Measurements from ENCODE around the gene KCNIP4. TPM values are rescaled to one million over a fixed set of nuclear protein-coding genes. Genes with fewer than 3 reads are reported as not detected.

KCNIP4 gene
- total RNA-seq, 1 donor from 2014 or later = not detected

DNA sequence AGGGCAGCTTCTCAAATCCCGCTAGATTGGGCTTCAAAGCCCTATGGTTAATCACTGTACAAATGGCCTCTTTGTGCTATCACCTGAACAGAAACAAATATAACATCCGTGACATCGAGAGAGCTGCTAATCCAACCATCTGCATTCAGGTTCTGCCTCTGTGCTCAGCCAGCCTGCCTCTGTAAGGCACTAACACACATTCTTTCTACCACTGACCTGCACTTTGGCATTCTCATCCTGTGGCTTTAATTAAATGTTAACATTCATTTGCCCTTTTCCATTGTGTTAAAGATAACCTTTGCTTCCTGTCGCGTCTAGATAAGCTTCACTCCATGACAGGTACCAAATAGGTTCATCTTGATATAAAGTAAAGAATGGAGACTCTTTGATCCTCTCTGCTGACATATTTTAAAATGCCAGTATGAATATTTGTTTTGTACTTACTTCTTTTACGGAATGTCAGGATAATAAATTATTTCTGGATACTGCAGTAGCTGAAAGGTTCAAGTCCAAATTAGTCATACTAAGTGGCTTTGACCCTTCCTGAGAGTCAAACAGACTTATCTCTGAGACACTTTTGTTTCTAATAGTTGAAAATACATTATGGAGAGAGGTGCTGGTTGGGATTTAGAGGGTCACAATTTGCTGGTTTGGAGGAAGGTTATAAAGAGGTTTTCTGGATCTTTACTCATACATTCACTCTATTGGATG is 742.6 kb downstream of the KCNIP4 start:
- no peak for DNase-seq (ENCODE audit: low spot score)
- intact Hi-C loops (cut with micrococcal nuclease) = no loop called here
- H3K27me3 Mint-ChIP-seq (ENCODE audit: insufficient read depth) = no peaks in the 10 kb centered on the region
- no peak overlapping the region for H3K27ac Mint-ChIP-seq
- peaks cover 11% of the 10 kb centered on the region for H3K9me3 Mint-ChIP-seq
- H3K4me1 Mint-ChIP-seq (ENCODE audit: low read depth) = no peaks in the 10 kb centered on the region
- H3K36me3 Mint-ChIP-seq (ENCODE audit: low read depth) = no peaks in the 10 kb centered on the region
- no peak overlapping the region for H3K4me3 Mint-ChIP-seq

DNA sequence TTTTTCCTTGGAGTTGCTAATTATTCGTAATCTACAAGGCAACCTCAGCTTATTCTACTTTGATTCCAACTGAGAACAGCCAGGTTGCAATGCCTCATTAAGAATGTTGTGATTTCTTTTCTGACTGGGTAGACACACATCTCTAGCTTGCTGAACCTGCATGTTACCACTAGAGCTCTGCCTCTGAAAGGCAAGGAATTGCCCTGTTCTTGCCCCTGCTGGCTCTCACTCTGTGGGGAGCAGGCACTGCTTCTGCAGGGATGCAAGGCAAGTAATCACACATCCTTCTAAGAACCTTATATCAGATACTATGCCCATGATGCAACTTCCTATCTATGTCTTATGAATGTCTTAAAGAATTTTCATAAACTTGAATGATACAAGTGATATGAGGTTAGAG is 745.2 kb downstream of the KCNIP4 start:
- intact Hi-C loops (cut with micrococcal nuclease) = no loop called here
- Mint-ChIP-seq H3K4me3 (no peak overlapping the region), H3K9me3 (peaks cover 14% of the 10 kb centered on the region), H3K27me3 (ENCODE audit: insufficient read depth) (no peaks in the 10 kb centered on the region), H3K4me1 (ENCODE audit: low read depth) (no peaks in the 10 kb centered on the region), H3K36me3 (ENCODE audit: low read depth) (no peaks in the 10 kb centered on the region), H3K27ac (no peak overlapping the region)
- DNase-seq (ENCODE audit: low spot score) = no peak

DNA sequence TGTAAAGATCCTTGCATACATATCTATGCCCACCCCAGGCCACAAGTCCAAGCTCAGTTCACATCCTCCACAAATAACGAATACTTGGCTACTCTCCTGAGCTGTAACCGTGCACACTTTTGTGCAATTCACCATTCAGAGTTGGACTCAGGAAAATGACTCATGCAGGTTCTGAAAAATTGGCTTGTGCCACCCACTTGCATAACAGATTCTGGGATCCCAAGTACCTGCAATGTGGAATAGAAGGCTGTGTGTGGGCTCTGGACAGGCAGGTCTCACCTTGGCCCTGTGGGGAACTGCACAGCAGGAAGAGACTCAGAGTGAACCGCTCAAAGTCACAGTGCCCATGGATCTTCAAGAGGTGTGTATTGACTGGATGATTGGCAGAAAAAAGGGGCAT is 745.6 kb downstream of the KCNIP4 start:
- intact Hi-C loops (cut with micrococcal nuclease) = no loop called here
- Mint-ChIP-seq H3K4me1 (ENCODE audit: low read depth) (no peaks in the 10 kb centered on the region), H3K27me3 (ENCODE audit: insufficient read depth) (no peaks in the 10 kb centered on the region), H3K9me3 (peaks cover 14% of the 10 kb centered on the region), H3K36me3 (ENCODE audit: low read depth) (no peaks in the 10 kb centered on the region), H3K27ac (no peak overlapping the region), H3K4me3 (no peak overlapping the region)
- no peak for DNase-seq (ENCODE audit: low spot score)

DNA sequence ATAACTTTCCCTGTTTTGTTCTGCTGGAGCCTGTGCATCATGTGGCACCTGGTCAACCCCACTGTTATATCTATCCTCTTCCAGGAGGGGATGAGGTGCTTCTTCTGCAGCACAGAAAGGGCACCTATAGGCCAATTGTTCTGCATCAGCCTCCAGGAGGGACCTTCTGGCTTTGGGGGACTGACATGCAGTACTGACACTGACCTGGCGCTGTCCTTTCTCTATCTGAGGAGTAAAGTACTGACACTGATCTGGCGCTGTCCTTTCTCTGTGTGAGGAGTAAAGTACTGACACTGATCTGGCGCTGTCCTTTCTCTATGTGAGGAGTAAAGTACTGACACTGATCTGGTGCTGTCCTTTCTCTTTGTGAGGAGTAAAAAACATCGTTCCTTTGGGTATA is 749.9 kb downstream of the KCNIP4 start:
- H3K27ac Mint-ChIP-seq = no peak overlapping the region
- DNase-seq (ENCODE audit: low spot score) = no peak
- intact Hi-C loops (cut with micrococcal nuclease) = no loop called here
- peaks cover 14% of the 10 kb centered on the region for H3K9me3 Mint-ChIP-seq
- no peaks in the 10 kb centered on the region for H3K27me3 Mint-ChIP-seq (ENCODE audit: insufficient read depth)
- H3K4me3 Mint-ChIP-seq = no peak overlapping the region
- no peaks in the 10 kb centered on the region for H3K4me1 Mint-ChIP-seq (ENCODE audit: low read depth)
- H3K36me3 Mint-ChIP-seq (ENCODE audit: low read depth) = no peaks in the 10 kb centered on the region

DNA sequence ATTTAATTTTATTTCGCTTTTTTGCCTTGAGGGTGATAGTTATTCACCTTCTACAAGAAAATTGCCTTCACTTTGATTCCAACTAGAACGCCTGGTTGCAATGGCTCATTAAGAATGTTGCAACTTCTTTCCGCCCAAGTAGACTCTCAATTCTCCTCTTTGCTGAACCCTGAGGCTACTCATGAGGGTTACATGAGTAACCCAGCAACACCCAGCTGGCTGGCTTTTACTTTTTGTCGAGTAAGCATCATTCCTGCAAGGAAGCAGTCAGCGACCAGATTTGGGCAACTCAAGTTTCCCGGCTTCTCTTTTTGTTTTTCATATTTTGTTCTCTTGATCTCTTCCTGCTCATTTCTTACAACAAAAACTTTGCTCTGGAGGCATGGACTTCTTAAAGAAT is 752.9 kb downstream of the KCNIP4 start:
- Mint-ChIP-seq H3K4me3 (no peak overlapping the region), H3K9me3 (peaks cover 3% of the 10 kb centered on the region), H3K27me3 (ENCODE audit: insufficient read depth) (no peaks in the 10 kb centered on the region), H3K36me3 (ENCODE audit: low read depth) (no peaks in the 10 kb centered on the region), H3K27ac (no peak overlapping the region), H3K4me1 (ENCODE audit: low read depth) (no peaks in the 10 kb centered on the region)
- intact Hi-C loops (cut with micrococcal nuclease) = no loop called here
- DNase-seq (ENCODE audit: low spot score) = no peak

DNA sequence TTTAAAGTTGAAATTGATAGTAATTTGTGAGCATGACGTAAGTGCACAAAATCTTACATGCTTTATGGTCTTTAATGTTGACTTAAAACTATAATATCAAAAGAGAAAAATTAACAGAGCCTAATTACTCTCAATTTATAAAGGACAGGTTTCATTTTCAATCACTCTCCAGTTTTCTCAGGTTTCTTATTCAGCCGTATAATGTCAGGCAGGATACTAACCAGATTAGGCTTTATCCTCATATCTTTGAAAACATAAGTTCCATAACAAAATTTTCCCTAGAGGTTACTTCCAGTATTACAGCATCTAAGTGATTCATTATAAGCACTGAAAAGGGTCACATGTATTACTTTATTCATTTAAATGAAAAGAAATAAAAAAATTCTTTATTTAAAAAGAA is 756.2 kb downstream of the KCNIP4 start:
- intact Hi-C loops (cut with micrococcal nuclease) = no loop called here

DNA sequence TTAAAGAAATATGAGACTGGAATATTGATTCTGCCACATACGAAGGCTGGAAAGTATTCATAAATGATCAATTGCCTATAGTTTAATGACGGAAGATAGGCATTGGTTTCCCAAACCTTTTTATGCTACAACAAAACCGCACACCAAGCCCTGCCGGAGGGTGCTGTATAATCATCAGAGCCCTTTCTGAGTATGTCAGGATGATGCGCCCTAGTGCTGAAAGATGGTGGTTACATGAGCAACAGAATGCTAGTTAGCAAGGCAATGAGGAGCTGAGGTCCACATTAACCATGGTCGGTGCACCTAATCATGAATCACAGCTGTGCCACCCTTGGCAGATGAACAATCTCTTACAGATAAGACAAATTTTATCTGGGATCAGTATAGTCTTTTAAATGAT is 757.3 kb downstream of the KCNIP4 start:
- no peaks in the 10 kb centered on the region for H3K36me3 Mint-ChIP-seq (ENCODE audit: low read depth)
- no peak for DNase-seq (ENCODE audit: low spot score)
- H3K4me3 Mint-ChIP-seq = no peak overlapping the region
- H3K27me3 Mint-ChIP-seq (ENCODE audit: insufficient read depth) = no peaks in the 10 kb centered on the region
- no peak overlapping the region for H3K27ac Mint-ChIP-seq
- no peaks in the 10 kb centered on the region for H3K4me1 Mint-ChIP-seq (ENCODE audit: low read depth)
- intact Hi-C loops (cut with micrococcal nuclease) = no loop called here
- H3K9me3 Mint-ChIP-seq = no peaks in the 10 kb centered on the region

More for the DNA sequence above, 756.2 kb downstream of the KCNIP4 start:
- H3K4me3 Mint-ChIP-seq = no peak overlapping the region
- DNase-seq (ENCODE audit: low spot score) = no peak
- no peak overlapping the region for H3K27ac Mint-ChIP-seq
- H3K9me3 Mint-ChIP-seq = no peaks in the 10 kb centered on the region
- H3K36me3 Mint-ChIP-seq (ENCODE audit: low read depth) = no peaks in the 10 kb centered on the region
- H3K27me3 Mint-ChIP-seq (ENCODE audit: insufficient read depth) = no peaks in the 10 kb centered on the region
- H3K4me1 Mint-ChIP-seq (ENCODE audit: low read depth) = no peaks in the 10 kb centered on the region

DNA sequence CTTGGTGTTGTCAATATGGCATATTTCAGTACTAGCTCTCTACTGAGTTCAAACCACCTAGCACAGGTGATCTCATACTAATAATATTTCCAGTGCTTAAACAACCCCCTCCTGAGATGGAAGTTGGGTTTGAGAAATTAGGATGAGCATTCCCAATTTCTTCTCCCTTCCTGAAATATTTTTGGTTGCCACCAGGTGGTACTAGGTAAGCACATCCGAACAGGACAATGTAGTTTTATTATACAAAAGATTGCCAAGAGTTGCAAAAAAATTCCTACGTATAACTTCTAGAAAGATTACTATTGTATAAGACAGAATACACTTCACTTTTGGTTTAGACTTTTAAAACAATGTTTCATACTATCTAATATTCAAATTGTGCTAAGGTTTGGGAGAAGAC is 763.8 kb downstream of the KCNIP4 start:
- H3K4me3 Mint-ChIP-seq = no peak overlapping the region
- no peak overlapping the region for H3K27ac Mint-ChIP-seq
- H3K36me3 Mint-ChIP-seq (ENCODE audit: low read depth) = no peaks in the 10 kb centered on the region
- H3K27me3 Mint-ChIP-seq (ENCODE audit: insufficient read depth) = no peaks in the 10 kb centered on the region
- H3K9me3 Mint-ChIP-seq = no peaks in the 10 kb centered on the region
- no peak for DNase-seq (ENCODE audit: low spot score)
- H3K4me1 Mint-ChIP-seq (ENCODE audit: low read depth) = no peaks in the 10 kb centered on the region
- intact Hi-C loops (cut with micrococcal nuclease) = no loop called here

DNA sequence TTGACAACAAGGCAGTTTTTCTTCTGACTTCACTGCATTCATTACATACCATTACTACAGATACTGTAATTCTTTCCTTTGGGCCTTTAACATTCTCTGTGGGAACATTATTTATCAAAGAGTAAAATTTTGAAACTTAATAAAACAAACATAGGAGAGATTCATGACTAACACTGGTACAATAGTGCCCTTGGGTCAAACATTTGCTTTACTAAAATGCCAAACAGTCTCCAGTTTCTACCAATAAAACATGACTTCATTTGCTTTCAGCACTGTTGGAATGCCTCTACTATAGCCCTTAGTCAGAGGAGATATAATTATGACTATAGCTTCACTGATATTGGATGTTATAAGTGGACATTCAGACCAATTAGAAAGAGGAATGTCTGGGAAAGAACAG is 766.9 kb downstream of the KCNIP4 start:
- H3K4me3 Mint-ChIP-seq = no peak overlapping the region
- H3K36me3 Mint-ChIP-seq (ENCODE audit: low read depth) = no peaks in the 10 kb centered on the region
- intact Hi-C loops (cut with micrococcal nuclease) = no loop called here
- peaks cover 5% of the 10 kb centered on the region for H3K9me3 Mint-ChIP-seq
- DNase-seq (ENCODE audit: low spot score) = no peak
- no peaks in the 10 kb centered on the region for H3K27me3 Mint-ChIP-seq (ENCODE audit: insufficient read depth)
- H3K27ac Mint-ChIP-seq = no peak overlapping the region
- no peaks in the 10 kb centered on the region for H3K4me1 Mint-ChIP-seq (ENCODE audit: low read depth)

DNA sequence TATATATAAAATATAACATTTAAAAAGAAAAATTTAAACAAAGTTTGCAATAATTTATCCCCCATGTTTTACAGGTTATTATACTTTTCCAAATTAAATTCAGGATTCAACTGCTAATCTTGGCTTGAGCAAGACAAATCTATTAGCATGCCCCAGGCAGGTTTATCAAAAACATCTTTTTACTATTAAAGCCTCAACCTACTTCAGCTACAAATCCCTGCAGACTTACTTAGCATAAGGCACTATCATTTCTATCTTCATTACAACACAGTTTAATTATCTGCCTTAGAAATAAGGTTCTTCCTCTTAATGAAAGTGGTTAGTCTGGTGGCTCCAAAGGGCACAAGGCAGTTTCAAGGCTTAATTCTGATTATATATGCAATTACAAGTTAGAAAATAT is 770.7 kb downstream of the KCNIP4 start:
- Mint-ChIP-seq H3K9me3 (peaks cover 12% of the 10 kb centered on the region), H3K36me3 (ENCODE audit: low read depth) (no peaks in the 10 kb centered on the region), H3K4me3 (no peak overlapping the region), H3K27me3 (ENCODE audit: insufficient read depth) (no peaks in the 10 kb centered on the region), H3K27ac (no peak overlapping the region), H3K4me1 (ENCODE audit: low read depth) (no peaks in the 10 kb centered on the region)
- intact Hi-C loops (cut with micrococcal nuclease) = no loop called here
- no peak for DNase-seq (ENCODE audit: low spot score)

DNA sequence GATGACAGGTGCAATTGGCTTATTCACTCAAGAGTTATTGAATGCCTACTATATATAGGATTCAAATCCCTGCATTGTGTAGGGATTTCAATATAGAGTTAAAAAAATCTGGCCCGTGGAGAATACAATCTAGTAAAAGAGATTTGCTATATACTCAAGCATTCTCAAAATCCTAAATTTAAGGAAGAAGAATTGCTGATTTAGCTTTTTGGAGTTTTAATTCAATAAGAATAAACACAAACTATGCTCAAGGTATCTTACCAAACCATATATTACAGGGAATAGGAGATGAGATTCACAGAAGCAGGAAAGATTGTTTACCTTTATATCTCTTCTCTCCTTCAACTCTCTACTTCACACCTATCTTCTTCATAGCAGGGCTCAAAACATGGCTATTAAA is 771.5 kb downstream of the KCNIP4 start:
- intact Hi-C loops (cut with micrococcal nuclease) = no loop called here
- Mint-ChIP-seq H3K9me3 (peaks cover 12% of the 10 kb centered on the region), H3K36me3 (ENCODE audit: low read depth) (no peaks in the 10 kb centered on the region), H3K27me3 (ENCODE audit: insufficient read depth) (no peaks in the 10 kb centered on the region), H3K27ac (no peak overlapping the region), H3K4me3 (no peak overlapping the region), H3K4me1 (ENCODE audit: low read depth) (no peaks in the 10 kb centered on the region)
- no peak for DNase-seq (ENCODE audit: low spot score)

DNA sequence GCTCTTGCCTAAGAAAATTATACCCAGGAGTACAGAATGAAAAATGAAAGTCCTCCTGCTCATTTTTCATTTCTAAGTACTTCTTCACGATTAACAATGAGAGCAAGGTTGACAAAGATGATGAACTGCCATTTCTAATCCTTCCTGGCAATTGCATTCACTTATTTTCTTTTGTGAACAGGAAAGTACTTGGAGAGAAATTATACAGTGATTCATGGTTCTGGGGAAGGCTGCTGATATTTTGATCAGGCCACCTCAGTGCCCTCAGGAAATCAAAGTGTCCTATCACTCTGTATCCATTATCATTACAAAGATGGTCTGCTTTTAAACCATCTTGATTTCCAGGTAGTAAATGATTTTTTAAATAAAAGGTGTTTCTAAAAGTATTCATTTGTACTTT is 780.9 kb downstream of the KCNIP4 start:
- no peak overlapping the region for H3K27ac Mint-ChIP-seq
- no peak for DNase-seq (ENCODE audit: low spot score)
- H3K9me3 Mint-ChIP-seq = no peaks in the 10 kb centered on the region
- no peaks in the 10 kb centered on the region for H3K36me3 Mint-ChIP-seq (ENCODE audit: low read depth)
- no peak overlapping the region for H3K4me3 Mint-ChIP-seq
- intact Hi-C loops (cut with micrococcal nuclease) = no loop called here
- no peaks in the 10 kb centered on the region for H3K27me3 Mint-ChIP-seq (ENCODE audit: insufficient read depth)
- H3K4me1 Mint-ChIP-seq (ENCODE audit: low read depth) = no peaks in the 10 kb centered on the region

DNA sequence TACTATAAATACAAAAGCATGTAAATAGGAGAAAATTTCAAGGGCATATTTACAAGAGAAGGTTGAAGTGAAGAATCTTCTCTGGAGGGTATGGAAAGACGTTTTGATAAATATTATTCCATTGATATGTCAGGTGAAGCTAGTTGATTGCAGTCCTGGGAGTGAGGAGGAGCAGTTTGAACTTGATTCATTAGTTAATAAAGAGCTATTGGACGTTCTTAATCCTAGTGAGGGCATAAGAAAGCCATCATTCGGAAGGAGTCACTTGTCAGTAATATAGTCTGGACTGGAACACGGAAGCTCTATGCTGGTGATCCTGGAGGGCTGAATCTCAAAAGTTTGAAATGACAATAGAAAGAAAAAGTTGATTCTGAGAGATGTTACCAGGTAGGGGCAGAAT is 793.2 kb downstream of the KCNIP4 start:
- Mint-ChIP-seq H3K27me3 (ENCODE audit: insufficient read depth) (no peaks in the 10 kb centered on the region), H3K4me1 (ENCODE audit: low read depth) (no peaks in the 10 kb centered on the region), H3K4me3 (no peak overlapping the region), H3K36me3 (ENCODE audit: low read depth) (no peaks in the 10 kb centered on the region), H3K27ac (no peak overlapping the region), H3K9me3 (peaks cover 9% of the 10 kb centered on the region)
- DNase-seq (ENCODE audit: low spot score) = no peak
- intact Hi-C loops (cut with micrococcal nuclease) = no loop called here

DNA sequence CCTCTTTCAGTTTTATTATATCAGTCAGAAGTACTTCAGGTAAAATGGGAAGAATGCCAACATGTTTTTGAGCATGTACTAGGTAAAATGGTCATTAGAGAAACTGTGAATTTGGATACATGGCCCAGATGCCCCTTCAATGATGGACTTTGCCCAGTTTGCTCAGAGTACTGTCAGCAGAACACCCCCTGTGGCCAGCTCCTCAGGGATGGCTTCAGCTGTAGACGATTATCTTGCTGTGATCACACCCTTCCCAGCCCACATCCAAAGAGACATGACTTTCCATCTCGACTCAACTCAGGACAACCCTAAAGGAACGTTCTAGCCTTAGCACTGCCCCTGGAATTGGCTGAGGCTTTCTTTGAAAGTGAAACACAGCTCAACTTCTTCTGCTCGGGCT is 809.2 kb downstream of the KCNIP4 start:
- H3K4me1 Mint-ChIP-seq (ENCODE audit: low read depth) = no peaks in the 10 kb centered on the region
- DNase-seq (ENCODE audit: low spot score) = no peak
- intact Hi-C loops (cut with micrococcal nuclease) = no loop called here

More for the DNA sequence above, 809.2 kb downstream of the KCNIP4 start:
- Mint-ChIP-seq H3K36me3 (ENCODE audit: low read depth) (no peaks in the 10 kb centered on the region), H3K4me3 (no peak overlapping the region), H3K9me3 (peaks cover 9% of the 10 kb centered on the region), H3K27ac (no peak overlapping the region), H3K27me3 (ENCODE audit: insufficient read depth) (no peaks in the 10 kb centered on the region)
